ENCODE results near the gene MDH1.

GRCh38 chr2:63627866-63628265, 39.1 kb downstream of the MDH1 start:
- TF ChIP-seq TAF1 (IDR thresholded peaks at IDR 0.05; ENCODE audit: low read depth): no peak
- no peak for TF ChIP-seq REST (IDR thresholded peaks at IDR 0.05; ENCODE audit: low read depth)
- TF ChIP-seq MAX (IDR thresholded peaks at IDR 0.05): no peak
- no peak for TF ChIP-seq RAD21 (IDR thresholded peaks at IDR 0.05; ENCODE audit: low read depth)
- TF ChIP-seq YY1 (IDR thresholded peaks at IDR 0.05; ENCODE audit: low read depth): no peak
- no peak for TF ChIP-seq EGR1 (IDR thresholded peaks at IDR 0.05)
- TF ChIP-seq EP300 (IDR thresholded peaks at IDR 0.05; ENCODE audit: borderline replicate concordance): no peak
- TF ChIP-seq CREB1 (IDR thresholded peaks at IDR 0.05; ENCODE audit: low read depth): no peak
- TF ChIP-seq CEBPB (IDR thresholded peaks at IDR 0.05): no peak
- no peak for TF ChIP-seq TEAD4 (IDR thresholded peaks at IDR 0.05)
- TF ChIP-seq NFIC (IDR thresholded peaks at IDR 0.05): no peak
- no peak for TF ChIP-seq FOXM1 (IDR thresholded peaks at IDR 0.05; ENCODE audit: borderline replicate concordance, low read depth)
- no peak for TF ChIP-seq ZBTB7A (IDR thresholded peaks at IDR 0.05; ENCODE audit: low read depth)
- TF ChIP-seq TCF12 (IDR thresholded peaks at IDR 0.05; ENCODE audit: low read depth): no peak
